PFSK-1 (cell line): ENCODE measurements around the gene SH2D5. TPM values are rescaled to one million over a fixed set of nuclear protein-coding genes. Genes with fewer than 3 reads are reported as not detected.

Experiments
- FOXP2 ChIP-seq: optimal IDR thresholded peaks from 2 replicates; pipeline ENCODE3; 2011; ENCODE audit warnings: borderline replicate concordance, control low read depth, inconsistent platforms; ENCODE audit not compliant: insufficient read depth; ENCODE audit errors: extremely low read length, extremely low read depth
- POLR2AphosphoS5 ChIP-seq: IDR thresholded peaks from 2 replicates; pipeline ENCODE4 v1.6.1; 2012; ENCODE audit warnings: low read depth, mild to moderate bottlenecking, control low read depth, low read length, moderate library complexity
- SIN3A ChIP-seq: IDR thresholded peaks from 2 replicates; pipeline ENCODE4 v1.6.1; 2012; ENCODE audit warnings: mild to moderate bottlenecking, low read length, moderate library complexity, borderline replicate concordance; ENCODE audit not compliant: insufficient read depth
- TAF1 ChIP-seq: IDR thresholded peaks from 2 replicates; pipeline ENCODE4 v1.6.1; 2012; ENCODE audit warnings: low read length, control low read depth, borderline replicate concordance; ENCODE audit not compliant: insufficient read depth
- polyA plus RNA-seq: library from polyadenylated mRNA; unstranded; fragments of >200 nt; gene quantifications from one replicate; pipeline ENCODE4 v1.2.1, GENCODE V29; 2012; ENCODE audit warnings: low read depth, missing spikeins; ENCODE audit not compliant: insufficient read length
- TF ChIP-seq, protein P1 (sequence below), 2 experiments: IDR thresholded peaks; 2 replicates each; pipeline versions ENCODE4 v1.6.1 to v1.8.0; 2011 to 2012; ENCODE audit warnings: low read depth in 2 of 2, low read length in 2 of 2, control low read depth in 1 of 2, inconsistent platforms in 1 of 2, mild to moderate bottlenecking in 1 of 2, moderate library complexity in 1 of 2; ENCODE audit not compliant: insufficient read depth in 1 of 2

Gene SH2D5
- 0.90 TPM for polyA plus RNA-seq

DNA sequence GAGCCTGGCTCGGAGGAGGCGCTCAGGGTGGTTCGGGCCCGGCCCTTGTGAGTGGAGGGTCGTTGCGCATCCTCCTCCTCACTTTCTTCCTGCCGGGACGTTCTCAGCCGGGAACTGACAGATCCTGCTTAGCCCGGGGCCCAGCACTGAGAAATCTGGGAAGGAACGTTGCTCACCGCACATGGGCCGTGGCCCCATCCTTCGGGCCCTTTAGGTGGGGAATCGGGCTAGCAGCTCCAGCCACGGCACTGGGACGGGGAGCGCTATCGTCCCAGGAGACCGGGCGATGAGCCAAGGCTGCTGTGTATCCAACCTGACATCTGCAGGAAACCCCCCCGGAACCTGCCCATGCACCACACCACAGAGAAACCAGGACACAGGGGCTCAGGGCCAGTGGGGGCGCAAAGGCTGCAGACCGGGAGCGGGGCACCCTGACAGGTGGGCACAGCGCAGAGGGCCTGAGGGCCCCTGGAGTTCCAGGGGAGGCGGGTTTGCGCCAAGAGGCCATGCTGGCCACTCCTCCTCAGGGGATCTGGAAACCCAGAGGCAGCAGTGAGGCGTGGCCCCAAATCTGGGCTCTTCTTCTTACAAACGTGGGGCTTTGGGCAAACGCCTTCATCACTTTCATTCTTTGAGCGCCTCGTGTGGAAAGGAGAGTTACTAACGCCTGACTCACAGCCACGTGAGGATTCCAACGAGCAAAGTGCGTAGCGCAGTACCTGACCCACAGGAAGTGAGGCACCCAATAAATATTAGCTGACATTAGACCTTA lies at the start of gene SH2D5:
TSS of gene SH2D5 (minus strand) at position 116 of the 772 bp plus-strand sequence. CDS start 4,659 bp downstream, outside the sequence.
- TF ChIP-seq SIN3A (0 out of 2 replicates have a peak, but pooled peaks have one; percentile 25), FOXP2 (no peak)

DNA sequence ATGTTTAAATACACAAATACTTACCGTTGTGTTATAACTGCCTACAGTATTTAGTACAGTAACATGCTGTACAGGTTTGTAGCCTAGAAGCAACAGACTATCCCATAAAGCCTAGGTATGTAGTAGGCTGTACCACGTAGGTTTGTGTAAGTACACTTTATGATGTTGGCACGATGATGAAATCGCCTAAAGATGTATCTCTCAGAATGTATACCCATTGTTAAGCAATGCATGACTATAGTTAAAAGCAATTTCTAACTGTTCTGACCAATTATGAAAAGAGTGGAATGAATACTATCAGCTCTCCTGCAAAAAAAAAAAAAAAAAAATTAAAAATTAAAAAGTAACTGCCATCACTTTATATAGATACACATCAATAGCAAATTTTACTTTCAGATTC lies 43.2 kb upstream of the SH2D5 start:
- TF ChIP-seq, protein P1, sequence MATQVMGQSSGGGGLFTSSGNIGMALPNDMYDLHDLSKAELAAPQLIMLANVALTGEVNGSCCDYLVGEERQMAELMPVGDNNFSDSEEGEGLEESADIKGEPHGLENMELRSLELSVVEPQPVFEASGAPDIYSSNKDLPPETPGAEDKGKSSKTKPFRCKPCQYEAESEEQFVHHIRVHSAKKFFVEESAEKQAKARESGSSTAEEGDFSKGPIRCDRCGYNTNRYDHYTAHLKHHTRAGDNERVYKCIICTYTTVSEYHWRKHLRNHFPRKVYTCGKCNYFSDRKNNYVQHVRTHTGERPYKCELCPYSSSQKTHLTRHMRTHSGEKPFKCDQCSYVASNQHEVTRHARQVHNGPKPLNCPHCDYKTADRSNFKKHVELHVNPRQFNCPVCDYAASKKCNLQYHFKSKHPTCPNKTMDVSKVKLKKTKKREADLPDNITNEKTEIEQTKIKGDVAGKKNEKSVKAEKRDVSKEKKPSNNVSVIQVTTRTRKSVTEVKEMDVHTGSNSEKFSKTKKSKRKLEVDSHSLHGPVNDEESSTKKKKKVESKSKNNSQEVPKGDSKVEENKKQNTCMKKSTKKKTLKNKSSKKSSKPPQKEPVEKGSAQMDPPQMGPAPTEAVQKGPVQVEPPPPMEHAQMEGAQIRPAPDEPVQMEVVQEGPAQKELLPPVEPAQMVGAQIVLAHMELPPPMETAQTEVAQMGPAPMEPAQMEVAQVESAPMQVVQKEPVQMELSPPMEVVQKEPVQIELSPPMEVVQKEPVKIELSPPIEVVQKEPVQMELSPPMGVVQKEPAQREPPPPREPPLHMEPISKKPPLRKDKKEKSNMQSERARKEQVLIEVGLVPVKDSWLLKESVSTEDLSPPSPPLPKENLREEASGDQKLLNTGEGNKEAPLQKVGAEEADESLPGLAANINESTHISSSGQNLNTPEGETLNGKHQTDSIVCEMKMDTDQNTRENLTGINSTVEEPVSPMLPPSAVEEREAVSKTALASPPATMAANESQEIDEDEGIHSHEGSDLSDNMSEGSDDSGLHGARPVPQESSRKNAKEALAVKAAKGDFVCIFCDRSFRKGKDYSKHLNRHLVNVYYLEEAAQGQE (IDR thresholded peaks at IDR 0.05; ENCODE audit: insufficient read depth in 1 of 2, low read depth in 2 of 2, low read length in 2 of 2), result no peak
- TF ChIP-seq TAF1 (no peak), FOXP2 (no peak), SIN3A (no peak), POLR2AphosphoS5 (no peak)

DNA sequence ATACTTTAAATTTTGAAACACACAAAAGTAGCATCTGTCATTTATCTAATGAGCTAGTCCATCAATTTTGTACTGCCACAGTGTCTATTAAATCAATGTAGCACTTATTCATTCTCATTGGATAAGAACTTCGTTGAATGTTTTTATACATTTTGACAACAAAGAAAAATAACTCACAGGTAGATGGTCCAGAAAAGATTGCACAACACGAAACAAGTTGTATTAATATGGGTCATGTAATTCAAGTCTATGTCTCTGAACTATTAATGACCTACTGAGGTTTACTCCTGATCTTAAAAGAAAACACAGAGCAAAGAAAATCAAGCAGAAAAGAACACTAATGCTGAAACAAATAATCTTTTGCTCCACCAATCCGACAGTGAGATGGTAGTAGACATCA lies 39.3 kb upstream of the SH2D5 start:
- TF ChIP-seq, protein P1 (IDR thresholded peaks at IDR 0.05; ENCODE audit: insufficient read depth in 1 of 2, low read depth in 2 of 2, low read length in 2 of 2), result no peak
- TF ChIP-seq POLR2AphosphoS5 (no peak), SIN3A (no peak), FOXP2 (no peak), TAF1 (no peak)

- no peak for TF ChIP-seq FOXP2
- TF ChIP-seq POLR2AphosphoS5, result no peak
- TF ChIP-seq TAF1, result no peak
- TF ChIP-seq SIN3A, result no peak
- TF ChIP-seq, protein P1 (IDR thresholded peaks at IDR 0.05; ENCODE audit: insufficient read depth in 1 of 2, low read depth in 2 of 2, low read length in 2 of 2), result no peak
Observed at GRCh38 chr1:20770314-20771087, 38.0 kb upstream of the SH2D5 start.

DNA sequence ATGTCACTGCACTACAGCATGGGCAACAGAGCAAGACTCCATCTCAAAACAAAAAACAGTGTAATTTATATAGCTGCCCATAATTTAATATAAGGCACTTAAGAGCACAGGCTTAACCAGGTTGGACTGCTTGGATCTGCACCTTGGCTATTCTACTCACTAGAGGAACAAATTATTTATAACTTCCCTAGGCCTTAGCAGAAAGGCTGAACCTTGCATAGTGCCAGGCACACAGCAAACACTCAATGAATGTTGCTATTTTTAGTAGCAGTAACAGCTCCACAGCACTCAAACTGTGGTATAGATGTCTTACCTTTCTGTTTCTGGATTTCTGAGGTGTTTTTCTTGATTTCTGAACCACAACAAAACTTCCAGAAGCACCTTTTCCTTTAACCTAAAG lies 34.8 kb upstream of the SH2D5 start:
- no peak for TF ChIP-seq POLR2AphosphoS5
- TF ChIP-seq, protein P1 (IDR thresholded peaks at IDR 0.05; ENCODE audit: insufficient read depth in 1 of 2, low read depth in 2 of 2, low read length in 2 of 2), result no peak
- no peak for TF ChIP-seq FOXP2
- no peak for TF ChIP-seq TAF1
- TF ChIP-seq SIN3A, result no peak
